HG03139 (cell line): Measurements from ENCODE around the gene ARFIP2.

ENCODE experiments used
- ATAC-seq: cut with Tn5 transposase; IDR thresholded peaks from one replicate; pipeline ENCODE4 v1.9.1; 2021; ENCODE audit not compliant: unreplicated experiment

Gene ARFIP2

DNA sequence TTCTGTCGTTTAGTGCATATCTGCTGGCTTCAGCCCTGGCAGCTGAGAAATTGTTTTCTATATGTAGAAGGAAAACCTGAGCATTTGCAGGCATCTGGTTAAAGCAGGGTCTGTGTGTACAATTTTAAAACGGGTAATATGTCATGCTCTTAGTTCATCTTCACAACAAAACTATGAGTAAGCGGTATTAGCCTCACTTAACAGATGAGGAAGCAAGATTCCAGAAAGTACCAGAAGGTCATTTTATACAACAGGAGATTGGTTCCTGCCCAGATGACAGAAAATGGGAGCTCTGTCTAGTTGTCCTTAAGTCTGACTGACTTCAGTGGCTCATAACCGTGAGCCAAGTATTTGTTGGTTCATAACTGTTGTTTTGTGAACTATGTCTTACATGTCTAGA, 1.3 kb upstream of the ARFIP2 start:
- ATAC-seq = no peak

GRCh38 chr11:6481924-6482275, 769 bp upstream of the ARFIP2 start:
- peak; percentile 5 for ATAC-seq

DNA sequence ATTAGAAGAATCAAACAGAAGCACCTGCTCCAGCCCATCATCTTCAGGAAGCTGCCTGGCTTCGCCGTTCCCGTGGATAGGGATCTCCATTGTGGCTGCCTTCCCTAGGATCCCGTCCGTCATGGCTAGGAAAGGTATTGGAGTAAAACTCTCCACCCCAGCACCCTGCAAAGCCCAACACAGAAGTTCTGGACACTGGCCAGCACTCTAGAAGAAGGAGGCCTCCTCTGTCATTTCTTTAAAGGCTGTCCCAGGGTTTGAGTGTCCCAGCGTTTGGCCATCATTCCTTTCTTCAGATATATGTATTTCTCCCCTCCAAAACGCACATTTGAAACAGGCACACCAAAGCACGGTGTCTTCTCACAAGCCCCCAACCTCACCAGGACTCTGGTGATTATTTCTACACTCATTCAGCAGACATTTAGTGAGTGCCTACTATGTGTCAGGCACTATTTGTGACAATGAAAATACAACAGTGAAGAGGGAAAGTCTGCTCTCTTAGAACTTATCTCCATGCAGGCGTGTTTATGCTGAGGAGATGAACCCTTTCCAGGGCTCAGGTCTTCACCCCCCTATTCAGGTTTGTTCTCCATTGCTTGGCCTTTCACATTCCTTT, 724 bp downstream of the ARFIP2 start:
- no peak for ATAC-seq

DNA sequence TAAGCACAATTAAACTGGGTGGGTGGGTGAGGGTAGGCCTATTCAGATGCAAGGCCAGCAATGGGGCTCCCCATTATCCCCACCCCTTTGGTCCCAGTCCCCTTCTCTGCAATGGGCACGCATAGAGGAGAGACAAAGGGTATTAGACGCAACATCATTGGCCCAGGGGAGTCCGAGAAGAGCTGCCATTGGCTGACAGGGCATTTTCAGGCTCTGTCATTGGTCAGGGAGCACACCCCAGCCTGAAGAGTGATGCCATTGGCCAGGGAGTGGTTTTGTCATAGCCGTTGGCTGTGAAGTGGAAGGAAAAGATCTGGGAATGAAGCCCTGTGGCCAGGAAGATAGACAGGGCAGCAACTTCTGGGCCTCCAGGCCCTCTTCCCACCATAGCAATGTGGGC, 4.6 kb downstream of the ARFIP2 start:
- ATAC-seq = no peak

- no peak for ATAC-seq
These were observed 5.2 kb downstream of the ARFIP2 start for GRCh38 chr11:6475936-6476335.

DNA sequence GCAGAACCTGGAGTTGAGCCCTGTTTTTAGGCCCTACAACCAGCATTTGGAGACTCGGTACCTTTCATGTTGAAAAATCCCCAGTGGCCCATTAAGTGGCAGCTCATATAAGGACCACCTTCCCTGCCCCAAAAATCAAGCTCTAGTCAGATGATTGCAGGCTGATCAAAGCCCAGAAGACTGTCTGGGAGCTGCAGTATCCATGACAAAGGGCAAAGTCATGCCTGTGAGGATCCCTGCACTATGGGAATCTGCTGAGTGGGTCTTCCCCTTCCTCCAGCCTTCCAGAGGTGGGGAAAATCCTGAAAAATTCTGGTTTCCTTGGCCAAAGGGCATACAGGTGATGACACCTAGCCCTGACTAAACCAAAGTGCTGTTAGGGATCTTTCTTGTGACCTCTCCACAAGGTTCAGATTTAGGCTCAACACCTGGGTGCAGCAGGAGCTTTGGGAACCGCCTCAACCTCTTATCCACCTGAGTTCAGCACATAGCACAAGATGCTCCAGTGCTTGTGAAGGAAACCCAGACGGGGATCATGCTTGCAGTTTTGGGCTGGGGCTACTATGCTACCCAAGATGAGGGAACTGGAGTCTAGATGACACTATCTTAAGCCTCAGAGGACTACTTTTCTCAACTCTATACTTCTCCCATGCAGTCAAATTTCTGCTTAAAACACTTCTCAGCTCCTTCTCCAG, 6.2 kb downstream of the ARFIP2 start:
- no peak for ATAC-seq

DNA sequence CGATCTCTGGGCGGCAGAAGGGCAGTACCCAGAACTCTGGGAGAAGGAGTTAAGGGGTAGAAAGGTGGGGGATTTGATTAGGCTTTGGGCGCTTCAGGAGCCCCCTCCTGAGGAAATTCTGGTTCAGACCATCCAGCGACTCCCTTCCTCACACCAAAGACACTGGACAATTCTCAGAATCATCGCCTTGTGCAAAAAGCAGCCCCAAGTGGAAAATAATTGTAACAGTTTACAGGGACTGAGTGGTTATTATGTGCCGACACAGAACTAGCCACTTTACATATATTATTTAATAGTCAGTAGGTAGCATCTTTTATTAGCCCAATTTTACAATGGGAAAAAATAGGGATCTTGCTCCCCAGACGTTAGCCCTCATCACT, 6.7 kb downstream of the ARFIP2 start:
- ATAC-seq = no peak

DNA sequence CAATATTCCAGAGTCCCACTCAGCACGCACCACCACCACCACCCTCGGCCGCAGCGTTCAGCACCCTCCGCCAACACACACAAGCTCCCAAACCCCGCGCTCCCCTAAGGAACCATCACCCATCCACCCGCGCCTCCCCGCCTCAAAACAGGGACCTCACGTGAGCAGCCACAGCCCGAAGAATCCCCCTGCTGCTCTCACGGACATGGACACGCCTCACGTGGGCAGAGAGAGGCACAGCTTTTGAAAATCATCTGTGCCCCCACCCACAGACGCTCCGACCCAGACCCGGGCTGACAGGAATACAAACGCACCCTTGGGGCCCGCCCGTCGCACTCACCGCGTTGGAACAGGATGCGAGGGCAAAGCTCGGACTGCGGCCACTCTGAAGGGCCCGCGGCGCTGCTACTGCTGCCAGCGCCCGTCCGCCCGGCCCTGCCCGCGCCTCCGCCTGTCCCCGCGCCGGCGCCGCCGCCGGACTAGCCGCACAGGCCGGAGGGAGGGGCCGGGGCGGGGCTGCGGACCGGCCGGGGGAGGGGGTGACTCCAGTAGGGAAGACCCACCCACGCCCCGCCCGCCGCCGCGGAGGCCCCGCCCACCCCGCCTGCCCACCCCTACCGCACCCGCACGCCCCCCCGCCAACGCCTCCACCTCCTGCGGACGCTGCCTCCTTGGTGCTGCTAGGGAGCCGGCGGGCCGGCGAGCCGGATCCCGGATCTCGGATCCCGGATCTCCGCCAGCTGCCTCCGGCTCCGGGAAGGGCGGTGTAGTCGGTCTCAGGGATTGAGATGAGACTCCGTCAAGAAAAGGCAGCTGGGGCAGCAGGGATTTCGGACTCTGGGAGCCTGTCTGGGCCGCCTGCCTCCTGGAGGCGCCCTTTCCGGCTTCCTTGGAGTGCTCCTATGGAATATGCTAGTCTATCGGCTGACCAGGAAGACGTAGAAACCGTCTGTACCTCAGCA, 7.4 kb downstream of the ARFIP2 start, which contains the start of gene TRIM3:
Gene TRIM3, minus strand, starts transcription at position 491 of the 962 bp plus-strand sequence. CDS start 8,246 bp downstream, outside the sequence.
- peak; percentile 52 for ATAC-seq

- ATAC-seq = no peak
These were observed 8.2 kb downstream of the ARFIP2 start for GRCh38 chr11:6472934-6473333.

DNA sequence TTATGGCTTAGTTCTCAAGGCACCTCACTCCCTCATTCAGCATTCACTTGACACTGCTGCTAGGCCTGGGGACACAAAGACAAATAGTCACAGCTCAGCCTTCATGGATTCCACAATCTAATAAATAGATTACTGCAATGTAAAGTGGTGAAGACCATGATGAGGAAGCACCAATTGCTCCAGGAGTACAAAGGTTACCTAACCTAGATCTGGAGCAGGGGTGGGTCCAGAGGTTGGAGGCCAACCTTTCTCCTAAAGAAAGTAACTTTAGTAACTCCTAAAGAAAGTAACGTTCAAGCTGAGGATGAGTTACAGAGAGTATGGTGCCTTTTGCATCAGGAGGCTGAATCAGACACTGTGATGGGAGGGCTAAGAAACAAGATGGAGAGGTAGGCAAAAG, 11.5 kb downstream of the ARFIP2 start:
- no peak for ATAC-seq

DNA sequence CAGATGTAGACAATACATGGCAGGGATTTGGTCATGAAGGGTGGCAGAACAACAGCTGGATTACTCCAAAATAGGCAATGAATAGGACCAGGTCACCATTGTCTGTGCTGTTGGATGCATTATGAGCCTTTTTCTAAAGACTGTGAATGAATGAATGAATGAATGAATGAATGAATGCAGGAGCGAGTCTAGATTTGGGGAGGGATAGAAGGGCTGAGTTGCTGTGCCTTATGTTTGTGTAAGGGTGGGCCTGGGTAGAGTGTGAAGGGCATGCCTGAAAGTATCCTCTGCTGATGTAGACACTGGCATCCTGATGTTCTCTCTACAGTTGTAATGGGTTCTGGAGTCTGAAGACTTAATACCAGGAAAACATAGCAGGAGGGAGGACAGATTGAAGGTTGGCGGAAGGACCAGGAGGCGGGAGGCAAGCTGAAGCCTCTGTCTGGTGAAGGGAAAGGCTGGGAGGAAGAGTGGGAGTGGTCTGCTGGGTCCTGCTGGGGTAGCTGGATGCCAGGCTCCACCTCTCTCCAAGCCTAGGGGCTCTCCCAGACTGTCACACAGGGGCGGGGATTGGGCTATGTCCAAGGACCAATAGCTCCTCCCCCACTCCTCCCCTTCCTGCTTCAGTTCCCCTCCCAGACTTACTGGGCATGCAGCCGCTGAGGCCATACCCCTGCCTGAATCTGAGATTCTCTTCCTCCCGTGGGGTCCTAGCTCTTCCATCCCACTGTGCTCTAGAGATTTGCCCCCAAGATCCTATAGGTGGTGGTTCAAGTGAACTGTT, 12.2 kb downstream of the ARFIP2 start:
- ATAC-seq = peak; percentile 56

GRCh38 chr11:6459099-6459450, 22.1 kb downstream of the ARFIP2 start:
- no peak for ATAC-seq

- ATAC-seq = no peak
These were observed 22.6 kb downstream of the ARFIP2 start for GRCh38 chr11:6458352-6459098.

GRCh38 chr11:6457581-6458320, 23.4 kb downstream of the ARFIP2 start:
- no peak for ATAC-seq

GRCh38 chr11:6456361-6457073, 24.6 kb downstream of the ARFIP2 start:
- ATAC-seq = no peak

DNA sequence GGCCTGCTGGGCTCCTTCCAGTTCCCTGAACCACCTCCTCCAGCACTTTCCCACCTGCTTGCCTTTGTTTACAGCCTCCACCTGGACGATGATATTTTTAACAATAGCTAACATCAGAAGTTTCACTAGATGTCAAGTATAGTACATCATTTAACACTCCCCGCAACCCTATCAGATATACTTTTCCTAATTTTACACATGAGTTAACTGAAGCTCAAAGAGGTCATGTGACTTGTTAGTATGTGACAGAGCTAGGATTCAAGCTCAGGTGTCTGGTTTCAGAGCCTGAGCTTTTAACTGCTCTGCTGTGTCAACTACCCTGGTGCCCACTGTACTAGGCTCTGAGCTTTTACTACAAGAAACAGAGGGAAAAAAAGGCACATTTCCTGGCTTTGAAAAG, 26.1 kb downstream of the ARFIP2 start:
- ATAC-seq = no peak

DNA sequence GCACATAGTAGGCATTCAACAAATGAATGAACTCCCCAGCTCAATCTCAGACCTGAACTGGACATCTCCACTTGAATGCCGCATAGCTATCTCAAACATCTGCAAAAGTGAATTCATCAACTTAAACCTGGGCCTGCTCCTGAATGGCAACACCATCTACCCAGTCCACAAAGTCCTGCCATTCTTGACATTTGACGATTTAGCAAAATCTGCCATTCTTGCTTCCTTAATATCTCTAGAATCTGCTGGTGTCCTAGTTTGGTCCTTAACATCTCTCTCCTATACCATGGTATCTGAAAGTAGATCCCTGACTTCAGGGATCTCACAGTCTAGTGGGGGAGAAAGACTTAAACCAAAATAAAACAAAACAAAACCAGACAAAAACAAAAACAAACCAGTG, 28.0 kb downstream of the ARFIP2 start:
- no peak for ATAC-seq

GRCh38 chr11:6452219-6452618, 28.9 kb downstream of the ARFIP2 start:
- no peak for ATAC-seq

GRCh38 chr11:6448574-6448973, 32.6 kb downstream of the ARFIP2 start:
- ATAC-seq = no peak
